BE2C (cell line): ENCODE measurements around the gene TAS2R8.

Source experiments
- DNase-seq: peaks from one replicate; pipeline ENCODE4 v3.0.0-alpha.2; 2020
- H3K27me3 ChIP-seq: fragments of 250-450 bp; sonication (Bioruptor Pico); 2 replicates; pipeline ENCODE4 v1.5.1; 2020; ENCODE audit warnings: mild to moderate bottlenecking
- H3K36me3 ChIP-seq: fragments of 250-450 bp; sonication (Bioruptor Pico); 2 replicates; pipeline ENCODE4 v1.5.1; 2020; ENCODE audit warnings: mild to moderate bottlenecking
- H3K4me1 ChIP-seq: fragments of 250-450 bp; sonication (Bioruptor Pico); 2 replicates; pipeline ENCODE4 v1.5.1; 2020
- H3K4me3 ChIP-seq: 2 replicates; pipeline ENCODE4 v1.5.1; 2011; ENCODE audit warnings: low read depth, low read length
- H3K9me3 ChIP-seq: fragments of 250-450 bp; sonication (Bioruptor Pico); 2 replicates; pipeline ENCODE4 v1.5.1; 2020
- CTCF ChIP-seq: IDR thresholded peaks from 2 replicates; pipeline ENCODE4 v1.5.1; 2012; ENCODE audit warnings: mild to moderate bottlenecking, low read depth, low read length

TAS2R8 gene

GRCh38 chr12:10771132-10771733 lies 35.9 kb downstream of the TAS2R8 start:
- Histone ChIP-seq H3K36me3 (no peaks in the 10 kb centered on the region), H3K9me3 (no peaks in the 10 kb centered on the region), H3K4me1 (no peaks in the 10 kb centered on the region), H3K27me3 (peaks cover 57% of the 10 kb centered on the region), H3K4me3 (no peak overlapping the region)
- no peak for DNase-seq
- TF ChIP-seq CTCF, result peak; percentile 47; the same call in 1 of the 2 replicates

- H3K36me3 ChIP-seq, result no peaks in the 10 kb centered on the region
- no peaks in the 10 kb centered on the region for H3K4me1 ChIP-seq
- H3K27me3 ChIP-seq, result peaks cover 5% of the 10 kb centered on the region; the same call in 1 of the 2 replicates
- no peaks in the 10 kb centered on the region for H3K9me3 ChIP-seq
- DNase-seq, result no peak
- no peak for TF ChIP-seq CTCF
- H3K4me3 ChIP-seq, result no peak overlapping the region
Observed at GRCh38 chr12:10759657-10760056, 47.4 kb downstream of the TAS2R8 start.

- no peak for TF ChIP-seq CTCF
- Histone ChIP-seq H3K9me3 (no peaks in the 10 kb centered on the region), H3K4me3 (no peak overlapping the region), H3K27me3 (peaks cover 5% of the 10 kb centered on the region; the same call in 1 of the 2 replicates), H3K4me1 (no peaks in the 10 kb centered on the region), H3K36me3 (no peaks in the 10 kb centered on the region)
- no peak for DNase-seq
Observed at GRCh38 chr12:10756194-10756593, 50.9 kb downstream of the TAS2R8 start.
